Stomach (tissue), 4 donors: ENCODE results near the gene PSMB11.

ENCODE experiments used
- CTCF ChIP-seq, 7 experiments: fragments of 450-650 bp in 4 of 7; fragments of 200-600 bp in 3 of 7; sonication (generic) in 3 of 7; IDR thresholded peaks; one replicate each; pipeline ENCODE4 v1.5.1; 2016 to 2019; ENCODE audit warnings: antibody characterized with exemption in 7 of 7, control low read depth in 2 of 7, mild to moderate bottlenecking in 1 of 7
- POLR2A ChIP-seq, 4 donors: fragments of 450-650 bp; IDR thresholded peaks; one replicate each; pipeline ENCODE4 v1.6.1; 2016; ENCODE audit warnings: antibody characterized with exemption in 4 of 4, control low read depth in 2 of 4, mild to moderate bottlenecking in 1 of 4, moderate library complexity in 1 of 4

GRCh38 chr14:23044840-23045239 lies 2.8 kb downstream of the PSMB11 start:
- no peak for TF ChIP-seq POLR2A (IDR thresholded peaks at IDR 0.05)
- TF ChIP-seq CTCF (IDR thresholded peaks at IDR 0.05), result no peak
